ENCODE data around the gene CRYBB3. TPM values are rescaled to one million over a fixed set of nuclear protein-coding genes. Genes with fewer than 3 reads are reported as not detected.
"Not testable (repeated sequence)": the region's sequence is repeated elsewhere in the genome, so short reads cannot be mapped to it uniquely, and the experiment has no call there.

The CRYBB3 gene
- total RNA-seq, 1 donor = not detected

- not testable (repeated sequence) for DNase-seq (ENCODE audit: low read depth in 2 of 3, low spot score in 2 of 3)
Observed at GRCh38 chr22:25204547-25204946, 4.9 kb downstream of the CRYBB3 start.

GRCh38 chr22:25205847-25206246 is 6.2 kb downstream of the CRYBB3 start:
- no peak for DNase-seq (ENCODE audit: low read depth in 2 of 3, low spot score in 2 of 3)

- no peak for DNase-seq (ENCODE audit: low read depth in 2 of 3, low spot score in 2 of 3)
Observed at GRCh38 chr22:25206998-25207397, 7.3 kb downstream of the CRYBB3 start.

GRCh38 chr22:25207553-25208157 is 8.0 kb downstream of the CRYBB3 start:
- DNase-seq (ENCODE audit: low read depth in 2 of 3, low spot score in 2 of 3) = no peak

- no peak for DNase-seq (ENCODE audit: low read depth in 2 of 3, low spot score in 2 of 3)
Observed at GRCh38 chr22:25208328-25208727, 8.7 kb downstream of the CRYBB3 start.

- DNase-seq (ENCODE audit: low read depth in 2 of 3, low spot score in 2 of 3) = no peak
Observed at GRCh38 chr22:25208743-25209505, 9.3 kb downstream of the CRYBB3 start.

GRCh38 chr22:25210793-25211192 is 11.1 kb downstream of the CRYBB3 start:
- no peak for DNase-seq (ENCODE audit: low read depth in 2 of 3, low spot score in 2 of 3)

- no peak for DNase-seq (ENCODE audit: low read depth in 2 of 3, low spot score in 2 of 3)
Observed at GRCh38 chr22:25212337-25212736, 12.7 kb downstream of the CRYBB3 start.

GRCh38 chr22:25213221-25213620 is 13.6 kb downstream of the CRYBB3 start:
- no peak for DNase-seq (ENCODE audit: low read depth in 2 of 3, low spot score in 2 of 3)

GRCh38 chr22:25216230-25216629 is 16.6 kb downstream of the CRYBB3 start:
- DNase-seq (ENCODE audit: low read depth in 2 of 3, low spot score in 2 of 3) = no peak

GRCh38 chr22:25219211-25219689 is 19.6 kb downstream of the CRYBB3 start, which contains the start of gene CRYBB2:
TSS of gene CRYBB2 (plus strand) at chr22:25219639. CDS start at chr22:25221430, 1,791 bp downstream.
- no peak for DNase-seq (ENCODE audit: low read depth in 2 of 3, low spot score in 2 of 3)

- no peak for DNase-seq (ENCODE audit: low read depth in 2 of 3, low spot score in 2 of 3)
Observed at GRCh38 chr22:25219948-25220442, 20.3 kb downstream of the CRYBB3 start.

- DNase-seq (ENCODE audit: low read depth in 2 of 3, low spot score in 2 of 3) = no peak
Observed at GRCh38 chr22:25221790-25222189, 22.1 kb downstream of the CRYBB3 start.

- no peak for DNase-seq (ENCODE audit: low read depth in 2 of 3, low spot score in 2 of 3)
Observed at GRCh38 chr22:25223269-25223850, 23.7 kb downstream of the CRYBB3 start.

- DNase-seq (ENCODE audit: low read depth in 2 of 3, low spot score in 2 of 3) = no peak
Observed at GRCh38 chr22:25228822-25229221, 29.2 kb downstream of the CRYBB3 start.

GRCh38 chr22:25230760-25231159 is 31.1 kb downstream of the CRYBB3 start:
- DNase-seq (ENCODE audit: low read depth in 2 of 3, low spot score in 2 of 3) = not testable (repeated sequence)

- no peak for DNase-seq (ENCODE audit: low read depth in 2 of 3, low spot score in 2 of 3)
Observed at GRCh38 chr22:25232301-25232700, 32.6 kb downstream of the CRYBB3 start.

GRCh38 chr22:25233706-25234105 is 34.0 kb downstream of the CRYBB3 start:
- not testable (repeated sequence) for DNase-seq (ENCODE audit: low read depth in 2 of 3, low spot score in 2 of 3)

GRCh38 chr22:25235547-25236290 is 36.1 kb downstream of the CRYBB3 start:
- DNase-seq (ENCODE audit: low read depth in 2 of 3, low spot score in 2 of 3) = peak; percentile 10 to 80 (median 76)

- no peak for DNase-seq (ENCODE audit: low read depth in 2 of 3, low spot score in 2 of 3)
Observed at GRCh38 chr22:25236417-25236816, 36.8 kb downstream of the CRYBB3 start.

- no peak for DNase-seq (ENCODE audit: low read depth in 2 of 3, low spot score in 2 of 3)
Observed at GRCh38 chr22:25237503-25237902, 37.8 kb downstream of the CRYBB3 start.
